ENCODE data around the gene CBARP. TPM values are rescaled to one million over a fixed set of nuclear protein-coding genes. Genes with fewer than 3 reads are reported as not detected.

CBARP gene
- total RNA-seq, 1 donor from 2014 or later, result 6.2 TPM

Other genes with a start within 250 kb of the CBARP start
- 0.16 TPM for gene GRIN3B, start 237.6 kb downstream of the CBARP start, total RNA-seq
- 143 TPM for gene TMEM259, start 216.9 kb downstream of the CBARP start, total RNA-seq
- not detected for gene RNU6-2, start 216.5 kb downstream of the CBARP start, total RNA-seq
- gene CNN2, start 211.4 kb downstream of the CBARP start, total RNA-seq, result 124 TPM
- gene ABCA7, start 197.9 kb downstream of the CBARP start, total RNA-seq, result 19.9 TPM
- gene ARHGAP45, start 170.8 kb downstream of the CBARP start, total RNA-seq, result 25.5 TPM
- gene POLR2E, start 142.6 kb downstream of the CBARP start, total RNA-seq, result 205 TPM
- gene GPX4, start 134.0 kb downstream of the CBARP start, total RNA-seq, result 920 TPM
- gene SBNO2, start 63.7 kb downstream of the CBARP start, total RNA-seq, result 139 TPM
- gene STK11, start 32.2 kb downstream of the CBARP start, total RNA-seq, result 60.8 TPM
- gene ATP5F1D, start 3.7 kb upstream of the CBARP start, total RNA-seq, result 189 TPM
- 156 TPM for gene MIDN, start 10.6 kb upstream of the CBARP start, total RNA-seq
- gene CIRBP, start 31.3 kb upstream of the CBARP start, total RNA-seq, result 243 TPM
- 53.2 TPM for gene FAM174C, start 37.5 kb upstream of the CBARP start, total RNA-seq
- not detected for gene EFNA2, start 47.9 kb upstream of the CBARP start, total RNA-seq
- 75.3 TPM for gene NDUFS7, start 145.9 kb upstream of the CBARP start, total RNA-seq
- 8.4 TPM for gene GAMT, start 163.5 kb upstream of the CBARP start, total RNA-seq
- gene DAZAP1, start 169.6 kb upstream of the CBARP start, total RNA-seq, result 110 TPM
- gene RPS15, start 200.4 kb upstream of the CBARP start, total RNA-seq, result 909 TPM
- 0.10 TPM for gene APC2, start 212.1 kb upstream of the CBARP start, total RNA-seq
- 21.6 TPM for gene C19orf25, start 241.2 kb upstream of the CBARP start, total RNA-seq

Measured in mesenteric fat pad (tissue), 1 donor.